Left lung (tissue), 10 donors: ENCODE results near the gene CISD1. TPM values are rescaled to one million over a fixed set of nuclear protein-coding genes. Genes with fewer than 3 reads are reported as not detected.
A peak's percentile ranks its signal among the peaks of the same experiment; 100 is the strongest.

Source experiments
- ATAC-seq: fragments of 200-7000 bp; cut with Tn5 transposase; one replicate; pipeline ENCODE4 v1.9.1; 2020; ENCODE audit warnings: moderate library complexity
- DNase-seq, 4 donors: peaks; one replicate each; pipeline ENCODE4 v3.0.0-alpha.2; 2013 to 2020
- H3K27ac ChIP-seq, 2 donors: fragments of 200-600 bp; sonication (generic) in 1 of 2; one replicate each; pipeline versions ENCODE4 v1.5.0 to v1.8.0; 2020 to 2021
- H3K27me3 ChIP-seq, 2 donors: fragments of 200-600 bp; sonication (generic) in 1 of 2; one replicate each; pipeline versions ENCODE4 v1.5.0 to v1.8.0; 2020 to 2021
- H3K36me3 ChIP-seq, 2 donors: fragments of 200-600 bp; sonication (generic) in 1 of 2; one replicate each; pipeline versions ENCODE4 v1.5.0 to v1.8.0; 2020 to 2021
- H3K4me1 ChIP-seq, 2 donors: fragments of 200-600 bp; one replicate each; pipeline ENCODE4 v1.8.0; 2021
- H3K4me3 ChIP-seq, 2 donors: fragments of 200-600 bp; sonication (generic) in 1 of 2; one replicate each; pipeline versions ENCODE4 v1.5.0 to v1.8.0; 2020 to 2021; ENCODE audit warnings: mild to moderate bottlenecking in 1 of 2
- H3K9me3 ChIP-seq, 2 donors: fragments of 200-600 bp; sonication (generic) in 1 of 2; one replicate each; pipeline versions ENCODE4 v1.5.0 to v1.8.0; 2020 to 2021
- CTCF ChIP-seq, 2 donors: fragments of 200-600 bp; sonication (generic) in 1 of 2; IDR thresholded peaks; one replicate each; pipeline versions ENCODE4 v1.5.0 to v1.8.0; 2021; ENCODE audit warnings: antibody characterized with exemption in 2 of 2
- intact Hi-C, 2 donors: fragments of 100-400 bp; cut with DNase I; formaldehyde crosslinking; loops; one replicate each; pipeline versions ENCODE4 v1.11.2 to v1.14.2; 2022
- polyA plus RNA-seq, 6 donors: library from polyadenylated mRNA; unstranded; fragments of 120-200 nt; gene quantifications; one replicate each; pipeline ENCODE4 v1.2.1, GENCODE V29; 2013; ENCODE audit not compliant: insufficient read length in 6 of 6
- total RNA-seq, 2 donors: library from RNA; stranded (reverse); fragmentation: NEBNext Ultra II Directional; extraction: Animal tissue kit (Norgen Biotek cat#: 25700); gene quantifications; one replicate each; pipeline ENCODE4 v1.2.1, GENCODE V29; 2021
- donor health status: DM: no; HTN: yes; CAD: no.
- donor health status: DM: no; HTN: no; CAD: no.

Gene CISD1
- total and polyA plus RNA-seq, 8 donors = 19.3 to 39.5 (median 21.1) TPM

- Histone ChIP-seq H3K27me3 (no peaks in the 10 kb centered on the region), H3K9me3 (no peaks in the 10 kb centered on the region), H3K27ac (no peak overlapping the region), H3K4me1 (no peaks in the 10 kb centered on the region), H3K4me3 (no peak overlapping the region), H3K36me3 (no peaks in the 10 kb centered on the region)
- peak; percentile 52 to 65 for TF ChIP-seq CTCF (IDR thresholded peaks at IDR 0.05)
- ATAC-seq (peak; percentile 93), DNase-seq (peak in 1 of 4 donors; percentile 56)
- intact Hi-C loops = loop anchor here in 1 of 2 donors (2.0 kb wide), 1 partner anchor 113 kb away; no protein-coding TSS in a partner anchor
Observed at GRCh38 chr10:58291538-58292174, 22.7 kb downstream of the CISD1 start.

- H3K4me1 ChIP-seq = no peaks in the 10 kb centered on the region
- DNase-seq = no peak
- no peaks in the 10 kb centered on the region for H3K27me3 ChIP-seq
- no peak for TF ChIP-seq CTCF (IDR thresholded peaks at IDR 0.05)
- no peaks in the 10 kb centered on the region for H3K36me3 ChIP-seq
- intact Hi-C loops = no loop called here
- no peak overlapping the region for H3K27ac ChIP-seq
- H3K4me3 ChIP-seq = no peak overlapping the region
- H3K9me3 ChIP-seq = no peaks in the 10 kb centered on the region
- no peak for ATAC-seq
Observed at GRCh38 chr10:58293989-58294388, 25.0 kb downstream of the CISD1 start.

GRCh38 chr10:58299580-58299979, 30.6 kb downstream of the CISD1 start:
- Histone ChIP-seq H3K27ac (no peak overlapping the region), H3K4me3 (no peak overlapping the region), H3K4me1 (no peaks in the 10 kb centered on the region), H3K27me3 (no peaks in the 10 kb centered on the region), H3K36me3 (no peaks in the 10 kb centered on the region), H3K9me3 (no peaks in the 10 kb centered on the region)
- DNase-seq (peak in 3 of 4 donors; percentile 27 to 54 (median 42)), ATAC-seq (peak; percentile 88)
- intact Hi-C loops = no loop called here
- TF ChIP-seq CTCF (IDR thresholded peaks at IDR 0.05) = peak; percentile 71 to 80

- intact Hi-C loops = no loop called here
- no peaks in the 10 kb centered on the region for H3K4me1 ChIP-seq
- no peak overlapping the region for H3K27ac ChIP-seq
- no peaks in the 10 kb centered on the region for H3K9me3 ChIP-seq
- ATAC-seq (no peak), DNase-seq (no peak)
- no peaks in the 10 kb centered on the region for H3K27me3 ChIP-seq
- no peak for TF ChIP-seq CTCF (IDR thresholded peaks at IDR 0.05)
- no peaks in the 10 kb centered on the region for H3K36me3 ChIP-seq
- no peak overlapping the region for H3K4me3 ChIP-seq
Observed at GRCh38 chr10:58300676-58301075, 31.7 kb downstream of the CISD1 start.

GRCh38 chr10:58302254-58302653, 33.3 kb downstream of the CISD1 start:
- intact Hi-C loops = no loop called here
- Histone ChIP-seq H3K4me1 (no peaks in the 10 kb centered on the region), H3K27ac (no peak overlapping the region), H3K9me3 (no peaks in the 10 kb centered on the region), H3K4me3 (no peak overlapping the region), H3K36me3 (no peaks in the 10 kb centered on the region), H3K27me3 (peaks cover 0 to 3% of the 10 kb centered on the region in 2 donors)
- no peak for TF ChIP-seq CTCF (IDR thresholded peaks at IDR 0.05)
- ATAC-seq (no peak), DNase-seq (no peak)
